Measurements from ENCODE around the gene SLC46A3. TPM values are rescaled to one million over a fixed set of nuclear protein-coding genes. Genes with fewer than 3 reads are reported as not detected.

SLC46A3 gene
- total and polyA plus RNA-seq, 10 of the 15 experiments (the other 5 are each of a cell fraction or from before 2014, with no cell fraction given): 2.9 to 15.6 (median 9.4) TPM

DNA sequence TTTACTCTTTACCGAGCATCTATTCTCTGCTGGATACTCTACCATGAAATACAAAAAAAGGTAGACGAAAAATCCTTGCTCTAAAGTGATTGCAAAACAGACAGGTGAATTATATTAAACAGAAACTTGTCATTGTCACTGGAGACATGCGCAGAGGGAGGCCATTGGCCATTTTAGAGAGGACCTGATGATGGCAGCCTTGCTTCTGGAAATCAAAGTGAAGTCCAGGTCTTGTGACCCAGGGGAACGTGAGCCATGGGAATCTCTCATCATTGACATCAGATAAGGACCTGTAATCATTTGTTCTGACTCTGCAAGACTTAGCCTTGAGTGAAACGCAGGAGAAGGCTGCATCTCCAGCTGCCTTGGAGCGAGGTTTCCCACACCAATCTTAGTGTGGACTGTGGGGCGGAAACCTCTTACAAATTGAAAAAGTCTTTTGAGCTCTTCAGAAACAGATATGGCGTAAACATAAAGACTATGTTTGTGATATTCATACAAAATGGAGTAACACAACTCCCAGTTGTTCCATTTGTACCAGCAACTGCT is 16.8 kb upstream of the SLC46A3 start:
- Histone ChIP-seq H3K27me3 (replicated peaks in 1 of 2; ENCODE audit: control insufficient read depth in 2 of 2, insufficient read depth in 2 of 2, low read length in 1 of 2) (no peaks in the 10 kb centered on the region), H3K36me3 (ENCODE audit: control insufficient read depth in 2 of 2, insufficient read depth in 2 of 2, low read length in 1 of 2) (no peaks in the 10 kb centered on the region), H4K20me1 (ENCODE audit: control insufficient read depth, insufficient read depth) (no peaks in the 10 kb centered on the region), H3K4me2 (ENCODE audit: control insufficient read depth, insufficient read depth) (no peak overlapping the region), H3K4me1 (ENCODE audit: control insufficient read depth, insufficient read depth, low read length) (no peaks in the 10 kb centered on the region; the same call in 1 of the 2 replicates), H2AFZ (ENCODE audit: control insufficient read depth, low read depth, low read length) (no peak overlapping the region), H3K27ac (ENCODE audit: control insufficient read depth, insufficient read depth) (no peak overlapping the region), H3K4me3 (no peak overlapping the region), H3K9me3 (replicated peaks; ENCODE audit: control insufficient read depth, insufficient read depth, low read length) (no peaks in the 10 kb centered on the region), H3K9ac (ENCODE audit: control insufficient read depth, insufficient read depth, low read length) (no peak overlapping the region), H3K79me2 (ENCODE audit: control insufficient read depth, insufficient read depth, low read length) (no peaks in the 10 kb centered on the region)
- in situ Hi-C loops (cut with MboI) (no loop called here), intact Hi-C loops (cut with micrococcal nuclease; ENCODE audit: unreplicated experiment) (no loop called here)
- ChIA-PET POLR2A (no interaction called here), RAD21 (ENCODE audit: unreplicated experiment) (no interaction called here), SMC1A (ENCODE audit: uncharacterized antibody, unreplicated experiment) (no interaction called here), CTCF (no interaction called here)
- TF ChIP-seq SMAD5 (IDR thresholded peaks at IDR 0.05; ENCODE audit: low read depth): no peak
- no peak for FAIRE-seq
- 66% methylated on average over 8 of the region's 8 CpGs for WGBS (ENCODE audit: insufficient coverage, insufficient replicate concordance, low lambda C conversion rate, missing lambda C conversion rate)
- DNase-seq (ENCODE audit: low read depth, low spot score): no peak
- ATAC-seq: no peak
- BruUV-seq (replicated peaks): no TSS peak

DNA sequence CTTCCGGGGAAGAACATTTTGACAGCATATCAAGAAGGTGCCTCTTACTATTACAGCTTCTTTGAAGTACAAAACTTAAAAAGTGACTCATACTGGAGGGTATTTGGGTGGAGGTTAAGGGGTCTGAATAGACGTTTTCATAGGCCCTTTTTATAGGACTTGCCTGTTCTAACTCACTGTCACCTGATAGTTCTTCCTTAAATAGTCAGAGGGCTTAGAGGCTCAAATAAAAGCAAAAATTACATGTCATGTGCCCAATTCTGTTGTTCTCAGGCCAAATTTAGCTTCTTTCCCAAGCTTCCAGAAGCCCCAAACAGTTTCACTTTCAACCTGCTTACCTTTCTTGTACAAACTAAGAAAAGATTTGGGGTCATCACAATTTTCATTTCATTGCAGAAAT is 16.1 kb upstream of the SLC46A3 start:
- Histone ChIP-seq H4K20me1 (ENCODE audit: control insufficient read depth, insufficient read depth) (no peaks in the 10 kb centered on the region), H3K27ac (ENCODE audit: control insufficient read depth, insufficient read depth) (no peak overlapping the region), H3K9me3 (replicated peaks; ENCODE audit: control insufficient read depth, insufficient read depth, low read length) (no peaks in the 10 kb centered on the region), H3K4me2 (ENCODE audit: control insufficient read depth, insufficient read depth) (no peak overlapping the region), H3K4me1 (ENCODE audit: control insufficient read depth, insufficient read depth, low read length) (no peaks in the 10 kb centered on the region; the same call in 1 of the 2 replicates), H3K79me2 (ENCODE audit: control insufficient read depth, insufficient read depth, low read length) (no peaks in the 10 kb centered on the region), H3K9ac (ENCODE audit: control insufficient read depth, insufficient read depth, low read length) (no peak overlapping the region), H3K4me3 (no peak overlapping the region), H3K36me3 (ENCODE audit: control insufficient read depth in 2 of 2, insufficient read depth in 2 of 2, low read length in 1 of 2) (no peaks in the 10 kb centered on the region), H2AFZ (ENCODE audit: control insufficient read depth, low read depth, low read length) (no peak overlapping the region), H3K27me3 (replicated peaks in 1 of 2; ENCODE audit: control insufficient read depth in 2 of 2, insufficient read depth in 2 of 2, low read length in 1 of 2) (no peaks in the 10 kb centered on the region)
- BruUV-seq (replicated peaks): no TSS peak
- no peak for DNase-seq (ENCODE audit: low read depth, low spot score)
- ATAC-seq: no peak
- ChIA-PET RAD21 (ENCODE audit: unreplicated experiment) (no interaction called here), CTCF (no interaction called here), SMC1A (ENCODE audit: uncharacterized antibody, unreplicated experiment) (no interaction called here), POLR2A (no interaction called here)
- 52% methylated on average over 2 of the region's 2 CpGs for WGBS (ENCODE audit: insufficient coverage, insufficient replicate concordance, low lambda C conversion rate, missing lambda C conversion rate)
- TF ChIP-seq RUNX3 (IDR thresholded peaks at IDR 0.05; ENCODE audit: low read length) (no peak), GABPA (IDR thresholded peaks at IDR 0.05; ENCODE audit: low read depth) (no peak), BACH1 (IDR thresholded peaks at IDR 0.05; ENCODE audit: borderline replicate concordance) (no peak), ZZZ3 (IDR thresholded peaks at IDR 0.05; ENCODE audit: control insufficient read depth, insufficient read length, low read depth) (no peak)
- intact Hi-C loops (cut with micrococcal nuclease; ENCODE audit: unreplicated experiment): no loop called here
- FAIRE-seq: no peak
- in situ Hi-C loops (cut with MboI): no loop called here

All from GM12878 (cell line).